NCI-H187 (cell line): Measurements from ENCODE around the gene DLL3.

Experiments used
- DNase-seq, 2 experiments: peaks; one replicate each; lab custom pipeline; 2025; lab: John Stamatoyannopoulos, UW

DLL3 gene

DNA sequence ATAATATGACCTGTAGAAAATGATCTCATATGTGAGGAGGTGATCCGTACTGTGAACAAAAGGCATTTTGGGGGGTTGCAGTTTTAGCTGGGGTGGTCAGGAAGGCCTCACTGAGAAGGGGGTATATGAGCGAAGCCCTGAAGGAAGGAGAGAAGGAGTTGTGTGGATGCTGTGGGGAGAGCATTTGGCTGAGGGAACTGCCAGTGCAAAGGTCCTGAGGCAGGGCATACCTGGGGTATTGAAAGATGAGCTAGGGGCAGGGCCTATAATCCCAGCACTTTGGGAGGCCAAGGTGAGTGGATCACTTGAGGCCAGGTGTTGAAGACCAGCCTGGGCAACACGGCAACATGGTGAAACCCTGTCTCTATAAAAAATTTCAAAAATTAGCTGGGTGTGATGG, 18.7 kb downstream of the DLL3 start:
- DNase-seq: no peak

DNA sequence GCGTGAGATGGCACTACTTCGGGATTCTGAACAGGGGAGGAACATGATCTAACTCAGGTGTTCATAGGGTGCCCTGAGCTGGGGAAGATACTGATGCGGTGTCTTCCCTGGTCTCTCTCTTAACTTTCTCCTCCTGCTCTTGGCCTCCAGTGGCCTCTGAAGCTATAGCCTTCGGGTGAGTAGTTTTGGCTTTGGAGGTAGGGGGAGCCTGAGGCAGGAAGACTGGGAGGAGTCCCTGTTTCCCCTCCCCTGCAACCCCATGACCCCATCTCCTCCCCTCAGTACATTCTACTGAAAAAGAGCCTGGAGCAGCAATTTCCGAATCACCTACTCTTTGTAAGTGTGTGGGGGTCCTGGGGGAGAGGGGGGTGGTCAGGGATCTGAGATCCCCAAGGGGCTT, 19.7 kb downstream of the DLL3 start:
- no peak for DNase-seq

DNA sequence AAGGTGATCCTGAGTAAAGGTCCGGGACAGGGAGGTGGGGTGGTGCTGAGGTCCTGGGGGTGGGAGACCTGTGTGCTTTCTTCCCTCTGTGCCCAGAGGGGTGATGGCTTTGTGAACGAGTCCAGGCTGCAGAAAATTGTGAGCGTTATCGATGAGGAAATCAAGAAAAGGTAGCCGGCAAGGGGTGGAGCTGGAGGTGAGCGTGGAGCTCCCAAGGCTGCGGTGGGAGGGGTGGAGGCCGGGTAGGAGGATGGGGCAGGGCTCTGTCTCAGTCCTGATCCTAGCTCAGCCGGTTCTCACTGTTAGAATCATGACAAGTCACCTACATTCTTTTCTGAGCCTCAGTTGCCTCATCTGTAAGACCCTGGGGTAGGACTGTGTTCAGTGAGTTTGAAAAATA, 20.2 kb downstream of the DLL3 start:
- no peak for DNase-seq

DNA sequence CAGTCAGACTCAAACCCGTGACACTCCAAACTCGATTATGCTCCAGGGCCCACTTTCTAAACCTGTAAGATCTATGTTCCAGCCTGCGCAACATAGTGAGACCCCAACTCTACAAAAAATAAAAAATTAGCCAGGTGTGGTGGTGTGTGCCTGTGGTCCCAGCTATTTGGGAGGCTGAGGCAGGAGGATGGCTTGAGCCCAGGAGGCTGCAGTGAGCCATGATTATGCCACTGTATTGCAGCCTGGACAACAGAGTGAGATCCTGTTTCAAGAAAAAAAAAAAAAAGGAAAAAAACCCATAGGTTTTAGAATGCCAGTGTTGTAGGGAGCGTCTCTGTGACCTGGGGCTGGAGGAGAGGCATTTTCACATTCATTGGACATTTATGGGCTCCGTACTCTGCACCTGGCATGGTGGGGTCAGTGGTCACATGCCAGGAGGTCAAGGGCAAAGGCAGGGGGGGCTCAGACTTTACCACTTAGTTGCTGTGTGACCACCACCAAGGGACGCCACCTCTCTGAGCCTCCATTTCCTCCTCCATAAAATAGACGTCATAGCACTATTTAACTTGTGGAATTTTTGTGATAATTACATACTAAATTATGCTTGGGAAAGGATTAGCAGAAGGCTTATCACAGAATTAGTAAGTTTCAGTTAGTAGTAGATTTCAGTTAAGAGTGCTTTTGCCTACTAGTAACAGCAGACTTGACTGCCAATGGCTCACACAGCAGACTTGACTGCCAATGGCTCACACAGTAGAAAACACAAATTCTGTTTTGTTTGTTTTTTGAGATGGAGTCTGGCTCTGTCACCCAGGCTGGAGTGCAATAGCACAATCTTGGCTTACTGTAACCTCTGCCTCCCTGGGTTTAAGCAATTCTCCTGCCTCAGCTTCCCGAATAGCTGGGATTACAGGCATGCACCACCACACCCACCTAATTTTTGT, 22.1 kb downstream of the DLL3 start:
- DNase-seq: no peak

DNA sequence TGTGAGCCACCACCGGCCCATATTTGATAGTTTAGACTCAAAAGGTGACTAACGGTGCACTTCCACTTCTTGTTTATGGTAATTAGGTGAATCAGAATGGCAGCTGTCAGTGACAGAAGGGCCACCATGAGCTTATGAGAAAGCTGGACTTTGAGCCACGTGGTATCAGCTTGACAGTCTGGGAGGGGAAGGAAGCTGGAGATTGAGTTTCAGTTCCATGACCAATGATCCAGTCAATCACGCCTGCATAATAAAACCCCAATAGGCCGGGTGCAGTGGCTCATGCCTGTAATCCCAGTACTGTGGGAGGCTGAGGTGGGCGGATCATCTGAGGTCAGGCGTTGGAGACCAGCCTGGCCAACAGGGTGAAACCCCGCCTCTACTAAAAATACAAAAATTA, 25.7 kb downstream of the DLL3 start:
- no peak for DNase-seq

DNA sequence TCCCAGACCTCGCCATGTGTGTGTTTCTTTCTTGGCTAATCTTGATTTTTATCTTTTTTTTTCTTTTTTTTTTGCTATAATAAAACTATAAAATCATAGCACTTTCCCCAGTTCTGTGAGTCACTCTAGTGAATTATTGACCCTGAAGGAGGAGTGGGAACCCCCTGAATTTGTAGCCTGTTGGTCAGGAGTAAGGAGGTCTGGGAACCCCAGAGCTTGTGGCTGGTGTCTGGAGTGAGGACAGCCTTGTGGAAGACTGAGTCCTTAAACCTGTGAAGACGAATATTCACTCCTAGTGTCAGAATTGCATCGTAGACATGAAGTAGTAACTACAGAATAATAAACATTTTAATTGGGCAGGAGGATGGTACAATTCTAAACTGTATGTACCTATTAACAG, 26.5 kb downstream of the DLL3 start:
- DNase-seq: no peak

DNA sequence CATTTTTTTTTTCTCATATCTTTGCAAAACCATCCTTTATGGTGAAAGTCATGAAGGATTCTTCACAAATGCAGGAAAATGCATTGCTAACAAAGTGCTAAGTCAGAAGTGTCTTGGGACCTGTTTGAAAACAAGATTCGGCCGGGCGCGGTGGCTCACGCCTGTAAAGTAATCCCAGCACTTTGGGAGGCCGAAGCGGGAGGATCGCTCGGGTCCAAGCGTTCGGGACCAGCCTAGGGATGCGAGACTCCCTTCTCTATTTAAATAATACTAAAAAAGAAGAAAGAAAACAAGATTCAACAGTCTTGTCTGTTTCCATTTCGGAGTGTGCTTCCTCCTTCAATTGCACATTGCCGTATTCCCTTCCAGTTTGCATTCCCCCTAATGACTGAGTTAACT, 33.1 kb downstream of the DLL3 start:
- no peak for DNase-seq

DNA sequence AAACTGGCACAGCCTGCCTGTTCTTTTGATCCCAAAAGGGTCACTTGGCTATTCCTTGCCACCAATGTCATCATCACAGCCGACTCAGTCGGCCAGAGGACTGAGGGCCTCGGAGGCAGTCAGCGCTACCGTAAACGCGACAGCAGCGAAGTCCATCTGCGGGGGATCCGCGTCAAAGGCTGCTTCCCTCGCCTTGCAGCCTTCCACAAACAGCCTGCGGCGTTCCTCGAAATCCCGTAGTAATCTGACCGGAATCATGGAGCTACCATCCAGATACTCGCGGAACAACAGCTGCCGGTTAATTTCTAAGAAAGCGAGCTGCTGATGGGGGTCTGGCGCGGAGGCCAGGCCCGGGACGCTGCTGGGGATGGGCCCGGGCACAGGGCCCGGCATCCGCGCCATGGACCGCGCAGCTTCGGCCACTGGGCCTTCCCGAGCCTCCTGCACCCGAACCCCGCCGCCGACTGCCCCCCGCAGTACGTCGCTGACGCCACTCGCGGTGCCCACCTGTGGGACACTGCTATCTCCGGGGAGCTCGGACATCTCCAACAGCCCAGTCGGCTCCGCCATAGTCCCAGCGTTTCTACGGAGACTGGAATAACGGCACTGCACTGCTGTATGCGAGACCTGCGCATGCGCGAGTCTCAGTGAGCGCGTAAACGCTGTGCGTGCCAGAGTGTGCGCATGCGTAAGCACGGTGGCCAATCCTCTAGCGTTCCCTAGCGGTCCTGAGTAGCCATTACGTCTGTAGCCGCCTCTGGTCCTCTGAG, 33.7 kb downstream of the DLL3 start, which contains the start of gene EID2B:
EID2B (minus strand) TSS at position 620 of the 770 bp plus-strand sequence; CDS start at position 570, 50 bp downstream.
- peak; percentile 93 to 95 for DNase-seq

DNA sequence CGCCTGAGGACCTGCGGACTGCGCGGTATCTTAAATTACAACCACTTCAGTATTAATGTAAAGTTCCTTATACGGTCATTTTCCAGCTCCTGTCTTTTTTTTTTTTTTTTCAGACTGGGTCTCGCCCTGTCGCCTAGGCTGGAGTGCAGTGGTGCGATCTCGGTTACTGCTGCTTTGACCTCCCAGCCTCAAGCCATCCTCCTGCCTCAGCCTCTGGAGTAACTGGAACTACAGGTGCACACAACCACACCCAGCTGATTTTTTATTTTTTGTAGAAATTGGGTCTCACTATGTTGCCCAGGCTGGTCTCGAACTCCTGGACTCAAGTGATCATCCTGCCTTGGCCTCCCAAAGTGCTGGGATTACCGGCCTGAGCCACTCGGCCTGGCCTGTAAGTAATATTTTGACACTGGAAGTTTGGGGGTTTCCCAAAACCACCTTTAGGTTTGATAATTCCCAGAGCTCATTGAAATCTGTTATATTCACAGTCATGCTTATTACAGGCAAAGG, 34.3 kb downstream of the DLL3 start:
- no peak for DNase-seq

DNA sequence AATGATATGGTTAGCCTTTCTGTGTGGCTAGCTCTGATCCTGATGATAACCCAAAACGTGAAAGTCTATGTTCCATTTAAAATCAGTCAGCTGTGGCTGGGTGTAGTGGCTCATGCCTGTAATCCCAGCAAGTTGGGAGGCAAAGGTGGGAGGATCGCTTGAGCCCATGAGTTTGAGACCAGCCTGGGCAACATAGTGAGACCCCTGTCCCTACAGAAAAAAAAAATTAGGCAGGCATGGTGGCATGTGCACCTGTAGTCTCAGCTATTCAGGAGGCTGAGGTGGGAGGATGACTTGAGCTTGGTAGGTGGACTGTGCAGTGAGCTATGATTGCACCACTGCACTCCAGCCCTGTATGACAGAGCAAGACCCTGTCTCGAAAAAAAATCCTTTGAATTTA, 35.0 kb downstream of the DLL3 start:
- no peak for DNase-seq

DNA sequence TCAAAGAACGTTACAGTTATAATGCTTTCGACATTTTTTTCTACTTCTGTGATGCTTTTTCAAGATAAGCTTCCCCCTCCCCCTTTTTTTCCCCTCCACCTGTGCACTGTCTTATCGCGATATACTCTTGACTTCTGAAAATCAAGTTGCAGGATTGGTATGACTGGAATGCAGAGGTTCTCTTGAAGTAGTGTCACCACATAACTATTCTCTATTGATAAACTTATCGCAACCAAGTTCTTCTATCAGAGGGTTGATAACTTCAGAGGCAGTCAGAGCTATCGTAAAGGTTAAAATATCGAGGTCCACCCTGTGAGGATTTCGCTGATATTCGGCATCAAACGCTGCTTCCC, 40.4 kb downstream of the DLL3 start:
- DNase-seq: no peak

DNA sequence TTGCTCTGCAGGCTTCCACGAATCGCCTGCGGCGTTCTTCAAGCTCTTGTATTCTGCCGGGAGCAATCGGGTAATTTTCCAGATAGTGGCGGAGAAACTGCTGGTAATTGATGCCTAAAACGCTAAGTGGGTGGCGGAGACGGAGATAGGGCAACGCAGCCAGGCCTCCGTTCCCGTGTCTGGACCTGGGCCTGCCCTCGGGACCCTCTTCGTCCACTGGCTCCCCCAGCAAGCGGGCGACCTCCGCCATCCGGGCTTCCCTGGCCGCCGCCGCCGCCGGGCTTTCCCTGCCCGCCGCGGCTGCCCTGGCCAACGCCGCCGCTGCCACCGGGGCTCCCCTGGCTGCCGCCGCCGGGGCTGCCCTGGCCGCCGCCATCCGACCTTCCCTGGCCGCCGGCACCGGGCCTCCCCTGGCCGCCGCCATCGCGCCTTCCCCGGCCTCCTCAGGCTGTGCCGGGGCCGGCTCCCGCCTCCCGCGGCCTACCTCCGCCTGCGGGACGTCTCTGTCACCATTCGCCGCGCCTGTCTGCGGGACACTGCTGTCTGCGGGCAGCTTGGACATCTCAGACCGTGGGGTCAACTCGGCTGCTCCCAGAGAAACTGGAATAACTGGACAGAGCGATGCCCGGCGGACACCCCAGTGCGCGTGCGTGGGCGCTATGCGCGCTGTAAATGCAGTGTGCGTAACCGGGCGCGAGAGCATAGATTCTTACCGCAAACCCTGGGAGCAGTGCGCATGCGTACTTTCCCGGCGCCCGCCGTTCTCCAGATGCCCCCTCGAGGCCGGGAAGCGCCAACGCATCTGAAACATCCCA, 41.0 kb downstream of the DLL3 start, which contains the start of gene EID2:
EID2 (minus strand) TSS at position 644 of the 815 bp plus-strand sequence; CDS start at position 562, 82 bp downstream.
- peak; percentile 87 to 89 for DNase-seq

DNA sequence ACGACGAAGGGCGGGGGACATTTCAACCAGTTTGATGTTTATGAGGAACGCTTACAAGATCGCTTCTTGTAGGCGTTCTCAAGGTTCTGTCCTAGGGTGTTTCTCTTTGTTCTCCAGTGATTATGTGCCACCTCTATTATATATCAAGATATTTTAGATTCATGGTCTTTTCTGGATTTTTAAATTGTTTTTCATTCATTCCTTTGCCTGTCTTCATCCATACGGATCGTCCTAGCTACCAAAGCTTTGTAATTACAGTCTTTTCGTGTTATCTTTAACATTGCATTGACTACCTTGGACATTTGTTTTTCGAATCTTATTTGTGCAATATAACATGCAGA, 41.6 kb downstream of the DLL3 start:
- DNase-seq: no peak

DNA sequence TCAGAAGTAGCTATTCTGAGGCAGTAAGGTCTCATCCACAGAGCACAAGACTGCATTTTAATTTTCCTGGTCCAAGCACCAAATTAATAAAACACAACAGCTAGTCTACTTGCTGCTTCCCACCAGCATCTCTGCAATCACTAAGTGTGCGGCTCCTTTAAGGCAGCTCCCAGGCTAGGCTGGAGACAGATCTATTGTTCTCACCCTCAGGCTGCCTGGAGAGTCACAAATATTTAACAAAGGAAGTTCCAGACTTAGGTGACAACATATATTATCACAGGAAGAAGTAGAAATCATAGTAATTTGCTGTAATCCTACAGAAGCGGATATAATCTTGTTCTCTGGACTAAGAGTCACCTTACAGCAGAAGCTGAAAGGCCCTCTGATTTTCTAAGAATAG, 43.5 kb downstream of the DLL3 start:
- DNase-seq: no peak

DNA sequence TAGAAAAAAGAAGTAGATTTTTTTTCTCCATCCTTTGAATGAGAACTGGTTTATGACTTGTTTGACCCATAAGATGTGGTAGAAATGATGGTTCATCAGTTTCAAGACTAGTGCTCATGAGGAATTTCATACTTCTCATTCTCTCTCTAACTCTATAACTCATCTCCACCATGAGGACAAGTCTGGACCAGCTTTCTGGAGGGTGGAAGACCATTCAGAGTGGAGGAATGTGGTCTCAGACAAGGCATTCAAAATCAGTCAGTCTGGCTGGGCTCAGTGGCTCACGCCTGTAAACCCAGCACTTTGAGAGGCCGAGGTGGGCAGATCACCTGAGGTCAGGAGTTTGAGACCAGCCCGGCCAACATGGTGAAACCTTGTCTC, 44.7 kb downstream of the DLL3 start:
- DNase-seq: no peak

DNA sequence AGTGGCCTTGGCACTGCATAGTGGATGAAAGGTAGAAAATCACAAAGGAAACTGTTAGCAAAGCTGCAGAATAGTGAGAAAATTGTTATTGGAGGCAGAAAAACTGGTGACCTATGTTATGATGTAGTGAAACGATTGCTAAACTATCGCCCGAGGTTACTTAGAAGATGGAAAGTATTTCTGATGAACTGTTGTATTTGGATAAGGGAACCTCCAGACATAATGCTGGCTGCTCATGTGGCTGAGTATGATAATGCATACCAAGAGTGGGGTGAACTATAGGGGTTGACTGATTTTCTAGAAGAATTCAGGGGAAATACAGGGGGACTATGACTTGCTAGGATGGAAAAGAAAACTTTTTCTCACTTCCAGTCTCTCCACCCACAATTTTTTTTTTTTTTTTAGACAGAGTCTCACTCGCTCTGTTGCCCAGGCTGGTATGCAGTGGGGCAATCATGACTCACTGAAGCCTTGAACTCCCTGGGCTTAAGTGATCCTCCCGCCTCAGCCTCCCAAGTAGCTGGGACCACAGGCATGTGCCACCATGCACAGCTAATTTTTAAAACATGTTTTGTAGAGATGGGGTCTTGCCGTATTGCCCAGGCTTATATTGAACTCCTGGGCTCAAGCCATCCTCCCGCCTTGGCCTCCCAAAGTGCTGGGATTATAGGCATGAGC, 45.6 kb downstream of the DLL3 start:
- no peak for DNase-seq

DNA sequence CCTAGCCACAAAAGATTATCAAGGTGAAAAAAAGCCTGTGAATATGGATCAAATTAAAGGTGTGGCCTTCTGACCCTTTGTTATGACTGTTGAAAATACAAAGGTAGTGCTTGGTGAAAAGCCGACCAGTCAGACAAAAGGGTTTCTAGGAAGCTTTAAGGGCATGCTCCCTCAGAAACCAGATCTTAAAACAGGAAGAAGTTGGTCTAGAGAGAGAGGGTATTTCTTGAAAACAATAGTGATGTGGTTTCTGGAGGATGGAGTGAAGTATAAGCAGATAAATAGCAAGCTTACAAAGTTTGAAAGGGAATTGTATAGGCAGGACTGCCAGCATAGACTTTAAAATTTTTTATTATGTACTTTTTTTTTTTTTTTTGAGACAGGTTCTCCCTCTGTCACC, 46.2 kb downstream of the DLL3 start:
- no peak for DNase-seq

DNA sequence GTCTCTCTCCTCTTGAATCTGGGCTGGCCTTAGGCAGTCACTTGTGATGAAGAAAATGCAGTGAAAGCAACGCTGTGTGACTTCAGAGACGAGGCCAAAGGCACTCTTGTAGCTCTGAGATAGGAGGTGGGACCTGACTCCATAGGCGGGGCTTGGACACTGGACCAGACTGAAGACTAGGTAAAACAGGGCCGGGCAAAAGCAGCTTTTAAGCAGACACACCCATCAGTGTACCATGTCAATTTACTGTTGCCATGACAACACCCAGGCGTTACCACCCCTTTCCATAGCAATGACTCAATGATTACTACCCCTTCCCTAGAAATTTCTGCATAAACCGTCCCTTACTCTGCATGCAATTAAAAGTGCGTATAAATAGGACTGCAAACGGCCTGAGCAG, 47.9 kb downstream of the DLL3 start:
- no peak for DNase-seq

DNA sequence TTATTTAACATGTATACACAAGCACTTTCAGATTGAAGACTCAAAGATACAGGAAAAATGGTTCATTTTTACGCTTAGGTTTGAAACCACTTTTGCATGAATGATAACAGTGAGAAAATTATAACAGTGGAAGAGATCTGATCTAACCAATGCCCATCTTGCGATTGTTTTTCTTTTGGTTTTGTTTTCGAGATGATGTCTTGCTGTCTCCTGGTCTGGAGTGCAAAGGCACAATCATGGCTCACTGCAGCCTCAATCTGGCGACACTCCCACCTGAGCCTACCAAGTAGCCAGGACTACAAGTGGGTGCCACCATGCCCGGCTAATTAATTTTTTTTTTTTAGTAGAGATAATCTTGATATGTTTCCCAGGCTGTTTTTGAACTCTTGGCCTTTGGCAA, 51.5 kb downstream of the DLL3 start:
- no peak for DNase-seq

DNA sequence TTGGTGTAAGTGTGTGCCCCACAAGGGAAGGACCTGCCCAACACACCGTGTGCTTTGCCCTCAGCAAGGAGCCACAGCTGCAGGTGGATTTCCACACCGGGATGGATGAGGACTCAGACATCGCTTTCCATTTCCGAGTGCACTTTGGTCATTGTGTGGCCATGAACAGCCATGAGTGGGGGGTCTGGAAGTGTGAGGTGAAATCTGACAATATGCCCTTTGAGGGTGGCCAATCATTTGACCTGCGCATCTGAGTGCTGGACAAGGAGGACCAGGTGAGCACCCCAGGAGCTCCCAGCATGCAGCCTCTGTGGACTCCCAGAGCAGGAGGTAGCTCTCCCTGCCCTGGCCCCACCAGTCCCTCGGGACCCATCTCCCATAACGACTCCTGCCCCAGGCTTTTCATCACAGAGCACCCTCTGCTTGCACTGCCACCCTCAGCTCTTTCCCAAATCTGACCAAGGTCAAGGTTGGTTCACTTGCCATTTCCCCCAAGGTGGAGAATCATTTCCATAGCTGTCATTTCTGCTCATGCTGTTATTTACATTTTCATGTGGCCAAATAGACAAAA, 54.4 kb downstream of the DLL3 start:
- DNase-seq: no peak

DNA sequence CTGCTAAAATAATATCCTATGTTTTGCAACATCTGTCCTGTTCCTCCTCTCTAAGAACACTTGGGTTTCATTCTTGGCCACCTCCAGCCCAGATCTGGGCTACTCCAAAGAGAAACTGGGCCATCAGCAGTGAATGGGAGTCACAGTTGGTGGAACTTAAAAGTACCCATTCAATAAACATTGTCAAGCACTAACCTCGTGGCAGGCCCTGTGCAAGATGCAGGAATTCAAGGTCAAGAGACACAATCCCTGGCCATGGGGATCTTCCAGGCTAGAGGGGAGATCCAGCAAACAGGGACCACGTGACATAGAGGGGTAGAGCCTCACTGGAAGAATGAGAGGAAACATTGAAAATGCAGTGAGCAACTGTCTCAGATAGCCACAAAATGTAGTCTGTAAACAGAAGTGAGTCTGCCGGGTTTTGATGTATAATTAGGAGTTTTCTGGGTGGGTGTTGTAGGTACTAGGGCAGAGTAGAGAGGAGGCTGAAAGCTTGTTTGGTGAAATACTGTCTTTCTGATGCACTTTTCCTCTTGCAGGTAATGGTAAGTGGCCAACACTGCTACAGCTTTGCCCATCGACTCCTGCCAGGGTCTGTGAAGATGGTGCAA, 56.1 kb downstream of the DLL3 start:
- DNase-seq: no peak
